ENCODE results near the gene DGAT2.

DNA sequence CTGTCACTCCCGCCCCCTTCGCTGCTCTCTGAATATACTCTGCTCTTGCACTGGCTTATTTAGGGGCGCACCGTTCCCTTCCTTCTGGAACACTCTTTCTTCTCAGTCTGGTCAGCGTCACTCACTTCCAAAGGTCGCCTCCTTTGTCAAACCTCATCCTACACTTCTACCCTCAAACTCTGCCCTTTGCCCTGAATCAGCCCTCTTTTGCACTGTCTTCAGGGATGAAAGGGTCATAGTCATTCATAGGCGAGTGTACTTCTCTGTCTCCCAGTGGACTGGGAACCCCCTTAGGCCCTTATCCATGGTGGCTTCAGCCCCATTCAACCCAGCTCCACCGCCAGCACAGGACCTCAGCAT lies 35.5 kb upstream of the DGAT2 start:
- TF ChIP-seq, protein P1, sequence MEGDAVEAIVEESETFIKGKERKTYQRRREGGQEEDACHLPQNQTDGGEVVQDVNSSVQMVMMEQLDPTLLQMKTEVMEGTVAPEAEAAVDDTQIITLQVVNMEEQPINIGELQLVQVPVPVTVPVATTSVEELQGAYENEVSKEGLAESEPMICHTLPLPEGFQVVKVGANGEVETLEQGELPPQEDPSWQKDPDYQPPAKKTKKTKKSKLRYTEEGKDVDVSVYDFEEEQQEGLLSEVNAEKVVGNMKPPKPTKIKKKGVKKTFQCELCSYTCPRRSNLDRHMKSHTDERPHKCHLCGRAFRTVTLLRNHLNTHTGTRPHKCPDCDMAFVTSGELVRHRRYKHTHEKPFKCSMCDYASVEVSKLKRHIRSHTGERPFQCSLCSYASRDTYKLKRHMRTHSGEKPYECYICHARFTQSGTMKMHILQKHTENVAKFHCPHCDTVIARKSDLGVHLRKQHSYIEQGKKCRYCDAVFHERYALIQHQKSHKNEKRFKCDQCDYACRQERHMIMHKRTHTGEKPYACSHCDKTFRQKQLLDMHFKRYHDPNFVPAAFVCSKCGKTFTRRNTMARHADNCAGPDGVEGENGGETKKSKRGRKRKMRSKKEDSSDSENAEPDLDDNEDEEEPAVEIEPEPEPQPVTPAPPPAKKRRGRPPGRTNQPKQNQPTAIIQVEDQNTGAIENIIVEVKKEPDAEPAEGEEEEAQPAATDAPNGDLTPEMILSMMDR (IDR thresholded peaks at IDR 0.05; ENCODE audit: low read depth, low read length), result no peak
- no peak for TF ChIP-seq POLR2A (IDR thresholded peaks at IDR 0.05; ENCODE audit: extremely low read depth, insufficient read length)
- TF ChIP-seq, protein P2, sequence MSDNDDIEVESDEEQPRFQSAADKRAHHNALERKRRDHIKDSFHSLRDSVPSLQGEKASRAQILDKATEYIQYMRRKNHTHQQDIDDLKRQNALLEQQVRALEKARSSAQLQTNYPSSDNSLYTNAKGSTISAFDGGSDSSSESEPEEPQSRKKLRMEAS (IDR thresholded peaks at IDR 0.05; ENCODE audit: low read depth, low read length), result no peak
